ENCODE data around the gene TMEM37. TPM values are rescaled to one million over a fixed set of nuclear protein-coding genes. Genes with fewer than 3 reads are reported as not detected.

TMEM37 gene
- total and polyA plus RNA-seq, 2 of the 13 experiments (the other 11 are each of a cell fraction or from before 2014, with no cell fraction given) = 37.7 to 115 TPM

- TF ChIP-seq IRF1 (CRISPR knock-in tag; IDR thresholded peaks at IDR 0.05; ENCODE audit: low read depth) = no peak
- TF ChIP-seq CENPT (CRISPR knock-in tag; IDR thresholded peaks at IDR 0.05; ENCODE audit: low read depth) = no peak
- TF ChIP-seq, protein P1, sequence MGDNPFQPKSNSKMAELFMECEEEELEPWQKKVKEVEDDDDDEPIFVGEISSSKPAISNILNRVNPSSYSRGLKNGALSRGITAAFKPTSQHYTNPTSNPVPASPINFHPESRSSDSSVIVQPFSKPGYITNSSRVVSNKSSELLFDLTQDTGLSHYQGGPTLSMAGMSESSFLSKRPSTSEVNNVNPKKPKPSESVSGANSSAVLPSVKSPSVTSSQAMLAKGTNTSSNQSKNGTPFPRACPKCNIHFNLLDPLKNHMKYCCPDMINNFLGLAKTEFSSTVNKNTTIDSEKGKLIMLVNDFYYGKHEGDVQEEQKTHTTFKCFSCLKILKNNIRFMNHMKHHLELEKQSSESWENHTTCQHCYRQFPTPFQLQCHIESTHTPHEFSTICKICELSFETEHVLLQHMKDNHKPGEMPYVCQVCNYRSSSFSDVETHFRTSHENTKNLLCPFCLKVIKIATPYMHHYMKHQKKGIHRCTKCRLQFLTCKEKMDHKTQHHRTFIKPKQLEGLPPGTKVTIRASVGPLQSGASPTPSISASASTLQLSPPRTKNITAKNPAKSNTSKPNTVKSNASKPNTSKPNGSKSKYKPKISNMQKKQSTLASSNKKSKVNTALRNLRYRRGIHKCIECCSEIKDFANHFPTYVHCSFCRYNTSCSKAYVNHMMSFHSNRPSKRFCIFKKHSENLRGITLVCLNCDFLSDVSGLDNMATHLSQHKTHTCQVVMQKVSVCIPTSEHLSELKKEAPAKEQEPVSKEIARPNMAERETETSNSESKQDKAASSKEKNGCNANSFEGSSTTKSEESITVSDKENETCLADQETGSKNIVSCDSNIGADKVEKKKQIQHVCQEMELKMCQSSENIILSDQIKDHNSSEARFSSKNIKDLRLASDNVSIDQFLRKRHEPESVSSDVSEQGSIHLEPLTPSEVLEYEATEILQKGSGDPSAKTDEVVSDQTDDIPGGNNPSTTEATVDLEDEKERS (CRISPR knock-in tag; IDR thresholded peaks at IDR 0.05) = no peak
- no peak for TF ChIP-seq CBX5 (CRISPR knock-in tag; IDR thresholded peaks at IDR 0.05; ENCODE audit: borderline replicate concordance)
- TF ChIP-seq HOXD1 (CRISPR knock-in tag; IDR thresholded peaks at IDR 0.05) = no peak
- peak; percentile 46 for TF ChIP-seq PHF5A (CRISPR knock-in tag; IDR thresholded peaks at IDR 0.05; ENCODE audit: low read depth, unreplicated experiment)
- no peak for TF ChIP-seq ZNF484 (CRISPR knock-in tag; IDR thresholded peaks at IDR 0.05; ENCODE audit: borderline replicate concordance, low read depth)
- no peak for TF ChIP-seq REL (CRISPR knock-in tag; conservative IDR thresholded peaks at IDR 0.05)
- no peak for TF ChIP-seq NR1H2 (CRISPR knock-in tag; IDR thresholded peaks at IDR 0.05; ENCODE audit: borderline replicate concordance, low read depth)
- no peak for TF ChIP-seq CSRNP2 (CRISPR knock-in tag; conservative IDR thresholded peaks at IDR 0.05; ENCODE audit: low read depth)
- no peak for TF ChIP-seq MAFG (CRISPR knock-in tag; IDR thresholded peaks at IDR 0.05)
- peak in 1 of 2 experiments; percentile 54; a peak in 2 of 4 replicates for TF ChIP-seq EP300 (IDR thresholded peaks at IDR 0.05; ENCODE audit: low read depth in 2 of 2, low read length in 2 of 2)
- no peak; the same call in 1 of the 2 replicates for TF ChIP-seq EP300 (CRISPR knock-in tag; IDR thresholded peaks at IDR 0.05; ENCODE audit: borderline replicate concordance)
- peak; percentile 39; the same call in 1 of the 2 replicates for TF ChIP-seq NFIC (IDR thresholded peaks at IDR 0.05; ENCODE audit: low read length)
These were observed 2.1 kb downstream of the TMEM37 start (continued) for GRCh38 chr2:119433636-119434327.

Data from HepG2 (cell line).